Neuronal stem cell (in vitro differentiated cells): Measurements from ENCODE around the gene NPAS2.

Experiments
- DNase-seq: peaks from one replicate; pipeline ENCODE4 v3.0.0-alpha.2; 2013; ENCODE audit warnings: low spot score
- H2AFZ ChIP-seq: one replicate; pipeline ENCODE4 v1.6.1; 2013; ENCODE audit warnings: mild to moderate bottlenecking, low read length, inconsistent platforms
- H2AK5ac ChIP-seq: 2 replicates; pipeline ENCODE4 v1.6.1; 2013; ENCODE audit warnings: low read depth, mild to moderate bottlenecking, inconsistent platforms, low read length, moderate library complexity, mixed read lengths
- H2BK120ac ChIP-seq: 2 replicates; pipeline ENCODE4 v1.6.1; 2013; ENCODE audit warnings: low read depth, mild to moderate bottlenecking, inconsistent platforms, low read length, moderate library complexity, mixed read lengths
- H2BK12ac ChIP-seq: one replicate; pipeline ENCODE4 v1.6.1; 2013; ENCODE audit warnings: low read length, inconsistent platforms
- H2BK15ac ChIP-seq: 2 replicates; pipeline ENCODE4 v1.6.1; 2013; ENCODE audit warnings: mild to moderate bottlenecking, low read length, inconsistent platforms, mixed read lengths
- H2BK5ac ChIP-seq: one replicate; pipeline ENCODE4 v1.6.1; 2013; ENCODE audit warnings: inconsistent platforms, mild to moderate bottlenecking, low read length, moderate library complexity
- H3K14ac ChIP-seq: one replicate; pipeline ENCODE4 v1.6.1; 2013; ENCODE audit warnings: low read length, inconsistent platforms
- H3K18ac ChIP-seq: 2 replicates; pipeline ENCODE4 v1.6.1; 2013; ENCODE audit warnings: low read length, inconsistent platforms
- H3K23ac ChIP-seq: 2 replicates; pipeline ENCODE4 v1.6.1; 2013; ENCODE audit warnings: low read depth, mild to moderate bottlenecking, mixed read lengths, low read length, inconsistent platforms; ENCODE audit not compliant: poor library complexity
- H3K27ac ChIP-seq: replicated peaks from 3 replicates; pipeline ENCODE4 v1.5.1; 2013; ENCODE audit warnings: low read length, inconsistent platforms
- H3K27me3 ChIP-seq, 3 experiments: 2 replicates each; pipeline ENCODE4 v1.6.1; 2013; ENCODE audit warnings: low read length in 3 of 3, mild to moderate bottlenecking in 2 of 3, inconsistent platforms in 1 of 3, low read depth in 1 of 3, mixed read lengths in 1 of 3, moderate library complexity in 1 of 3; ENCODE audit not compliant: control insufficient read depth in 3 of 3, insufficient read depth in 3 of 3
- H3K36me3 ChIP-seq, 2 donors: replicated peaks in 1 of 2; 2 replicates each; pipeline ENCODE4 v1.6.1; 2013; ENCODE audit warnings: low read length in 2 of 2; ENCODE audit not compliant: control insufficient read depth in 2 of 2, insufficient read depth in 2 of 2
- H3K4ac ChIP-seq: 2 replicates; pipeline ENCODE4 v1.6.1; 2013; ENCODE audit warnings: inconsistent platforms, mild to moderate bottlenecking, low read length, moderate library complexity
- H3K4me1 ChIP-seq, 2 donors: 1 replicate in 1 of 2; 2 replicates in 1 of 2; pipeline ENCODE4 v1.6.1; 2013; ENCODE audit warnings: low read length in 2 of 2, low read depth in 1 of 2; ENCODE audit not compliant: control insufficient read depth in 2 of 2, insufficient read depth in 1 of 2
- H3K4me2 ChIP-seq: one replicate; pipeline ENCODE4 v1.6.1; 2013; ENCODE audit warnings: mild to moderate bottlenecking, low read length, inconsistent platforms; ENCODE audit not compliant: insufficient read depth, poor library complexity, severe bottlenecking
- H3K4me3 ChIP-seq, 2 donors: 2 replicates each; pipeline ENCODE4 v1.5.1; 2013; ENCODE audit warnings: low read length in 2 of 2, mild to moderate bottlenecking in 2 of 2, inconsistent platforms in 1 of 2, moderate library complexity in 1 of 2
- H3K79me1 ChIP-seq: one replicate; pipeline ENCODE4 v1.6.1; 2013; ENCODE audit warnings: low read depth, mild to moderate bottlenecking, inconsistent platforms, low read length, moderate library complexity
- H3K9ac ChIP-seq: one replicate; pipeline ENCODE4 v1.6.1; 2013; ENCODE audit warnings: mild to moderate bottlenecking, low read depth, low read length, inconsistent platforms; ENCODE audit not compliant: poor library complexity
- H3K9me3 ChIP-seq, 2 donors: replicated peaks in 1 of 2; 2 replicates each; pipeline versions ENCODE3 to v1.6.1; 2013; ENCODE audit warnings: low read length in 2 of 2, mild to moderate bottlenecking in 2 of 2, inconsistent platforms in 1 of 2, low read depth in 1 of 2, mixed read lengths in 1 of 2, moderate library complexity in 1 of 2; ENCODE audit not compliant: control insufficient read depth in 2 of 2, insufficient read depth in 1 of 2
- H4K8ac ChIP-seq: one replicate; pipeline ENCODE4 v1.6.1; 2013; ENCODE audit warnings: low read depth, mild to moderate bottlenecking, inconsistent platforms, low read length, moderate library complexity
- H4K91ac ChIP-seq: one replicate; pipeline ENCODE4 v1.6.1; 2013; ENCODE audit warnings: low read length, low read depth, mild to moderate bottlenecking, inconsistent platforms; ENCODE audit not compliant: poor library complexity
- WGBS, 2 donors: extraction: QIAGEN DNeasy Blood & Tissue Kit; methylation state at CpG; one replicate each; pipeline ENCODE4 v1.1.7; 2013; ENCODE audit warnings: missing lambda C conversion rate in 2 of 2, mixed read lengths in 1 of 2; ENCODE audit not compliant: insufficient read length in 2 of 2, insufficient replicate concordance in 1 of 2; ENCODE audit errors: extremely low coverage in 2 of 2; 5-methylcytosine and 5-hydroxymethylcytosine counted together

The NPAS2 gene

GRCh38 chr2:100785626-100786296, 34.2 kb upstream of the NPAS2 start:
- Histone ChIP-seq H2AFZ (no peak overlapping the region), H3K9ac (no peak overlapping the region), H3K4ac (no peak overlapping the region), H3K4me3 (no peak overlapping the region), H3K4me1 (peaks cover 0 to 7% of the 10 kb centered on the region in 2 donors), H2BK15ac (no peak overlapping the region), H3K27me3 (no peaks in the 10 kb centered on the region), H2AK5ac (no peak overlapping the region), H3K4me2 (no peak overlapping the region), H3K18ac (no peak overlapping the region), H4K8ac (no peak overlapping the region), H3K9me3 (no peaks in the 10 kb centered on the region), H3K36me3 (no peaks in the 10 kb centered on the region), H3K14ac (no peak overlapping the region), H2BK5ac (no peak overlapping the region), H3K79me1 (no peaks in the 10 kb centered on the region), H2BK12ac (no peak overlapping the region), H3K27ac (no peak overlapping the region), H4K91ac (no peak overlapping the region), H2BK120ac (no peak overlapping the region), H3K23ac (no peak overlapping the region)
- DNase-seq: no peak
- no CpG with 5 or more reads among the region's 10 CpGs for WGBS, 2 donors

GRCh38 chr2:100786297-100786658, 33.7 kb upstream of the NPAS2 start:
- no peak overlapping the region for H3K14ac ChIP-seq
- H3K4ac ChIP-seq: no peak overlapping the region
- no peak overlapping the region for H3K23ac ChIP-seq
- no peak overlapping the region for H3K27ac ChIP-seq
- H3K4me2 ChIP-seq: no peak overlapping the region
- H2BK15ac ChIP-seq: no peak overlapping the region
- no peaks in the 10 kb centered on the region for H3K36me3 ChIP-seq
- H3K18ac ChIP-seq: no peak overlapping the region
- no peak overlapping the region for H3K4me3 ChIP-seq
- no peak overlapping the region for H2AFZ ChIP-seq
- no peak overlapping the region for H2BK12ac ChIP-seq
- no peak for DNase-seq
- H3K9me3 ChIP-seq: no peaks in the 10 kb centered on the region
- H2AK5ac ChIP-seq: no peak overlapping the region
- H3K79me1 ChIP-seq: no peaks in the 10 kb centered on the region
- no peak overlapping the region for H4K91ac ChIP-seq
- no peak overlapping the region for H3K9ac ChIP-seq
- H3K27me3 ChIP-seq: no peaks in the 10 kb centered on the region
- no peak overlapping the region for H4K8ac ChIP-seq
- H2BK5ac ChIP-seq: no peak overlapping the region
- WGBS, 2 donors: no CpG with 5 or more reads among the region's 7 CpGs
- H2BK120ac ChIP-seq: no peak overlapping the region
- H3K4me1 ChIP-seq: peaks cover 0 to 7% of the 10 kb centered on the region in 2 donors

- no peak overlapping the region for H4K91ac ChIP-seq
- H2AK5ac ChIP-seq: no peak overlapping the region
- no peak overlapping the region for H2BK120ac ChIP-seq
- DNase-seq: no peak
- H4K8ac ChIP-seq: no peak overlapping the region
- no peak overlapping the region for H3K23ac ChIP-seq
- H2BK12ac ChIP-seq: no peak overlapping the region
- no peak overlapping the region for H3K27ac ChIP-seq
- no peak overlapping the region for H2BK5ac ChIP-seq
- no peak overlapping the region for H3K9ac ChIP-seq
- no peaks in the 10 kb centered on the region for H3K9me3 ChIP-seq
- no peaks in the 10 kb centered on the region for H3K36me3 ChIP-seq
- H3K79me1 ChIP-seq: no peaks in the 10 kb centered on the region
- no peak overlapping the region for H2BK15ac ChIP-seq
- no peak overlapping the region for H2AFZ ChIP-seq
- H3K4me3 ChIP-seq: no peak overlapping the region
- no peak overlapping the region for H3K18ac ChIP-seq
- no peak overlapping the region for H3K14ac ChIP-seq
- H3K4ac ChIP-seq: no peak overlapping the region
- H3K4me2 ChIP-seq: no peak overlapping the region
- peaks cover 0 to 7% of the 10 kb centered on the region in 2 donors for H3K4me1 ChIP-seq
- H3K27me3 ChIP-seq: no peaks in the 10 kb centered on the region
- no CpG with 5 or more reads among the region's 2 CpGs for WGBS, 2 donors
Measured at GRCh38 chr2:100786985-100787384, 33.0 kb upstream of the NPAS2 start.

DNA sequence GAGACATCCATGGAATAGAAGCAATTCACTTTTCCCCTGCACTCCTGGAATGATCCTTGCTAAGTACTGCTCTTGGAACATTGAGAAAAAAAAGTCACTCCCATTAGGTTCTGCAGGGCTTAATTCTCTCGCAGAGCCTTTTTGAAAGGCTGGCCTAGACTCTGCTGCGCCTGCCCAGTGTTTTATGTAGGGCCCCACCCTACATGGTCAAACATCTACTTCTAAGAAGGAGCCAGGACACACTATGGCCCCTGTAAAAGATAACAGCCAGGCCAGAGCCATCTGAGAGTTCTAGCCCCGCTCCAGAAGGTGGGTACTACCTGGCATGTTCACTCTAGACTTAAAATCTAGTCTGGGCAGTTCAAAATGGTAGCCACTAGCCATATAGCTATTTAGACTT, 30.6 kb upstream of the NPAS2 start:
- Histone ChIP-seq H3K4me1 (no peaks in the 10 kb centered on the region), H2BK5ac (no peak overlapping the region), H3K9ac (no peak overlapping the region), H2BK15ac (no peak overlapping the region), H2AK5ac (no peak overlapping the region), H2AFZ (no peak overlapping the region), H3K4me2 (no peak overlapping the region), H3K23ac (no peak overlapping the region), H3K36me3 (no peaks in the 10 kb centered on the region), H4K8ac (no peak overlapping the region), H3K27me3 (no peaks in the 10 kb centered on the region), H3K9me3 (no peaks in the 10 kb centered on the region), H2BK120ac (no peak overlapping the region), H3K4me3 (no peak overlapping the region), H3K79me1 (no peaks in the 10 kb centered on the region), H4K91ac (no peak overlapping the region), H3K27ac (no peak overlapping the region), H3K14ac (no peak overlapping the region), H3K4ac (no peak overlapping the region), H2BK12ac (no peak overlapping the region), H3K18ac (no peak overlapping the region)
- no CpG with 5 or more reads among the region's 3 CpGs for WGBS, 2 donors
- no peak for DNase-seq
